HEK293 (cell line): ENCODE data around the gene HRNR.
A peak's percentile ranks its signal among the peaks of the same experiment; 100 is the strongest.

ENCODE experiments used
- CTCF ChIA-PET: fragments of 350-600 bp; formaldehyde crosslinking; extraction: SDS; loops from one replicate; lab custom pipeline; 2021; ENCODE audit warnings: antibody characterized with exemption; lab: Yijun Ruan, JAX
- POLR2A ChIA-PET: fragments of 300-600 bp; formaldehyde crosslinking; extraction: SDS; loops from one replicate; lab custom pipeline; 2020; ENCODE audit warnings: antibody characterized with exemption, inconsistent platforms; lab: Yijun Ruan, JAX
- H3K27ac ChIP-seq: fragments of 200-500 bp; sonication (Bioruptor generic); 2 replicates; pipeline ENCODE4 v1.5.1; 2014; ENCODE audit warnings: low read depth, low read length, control low read depth, inconsistent platforms; ENCODE audit errors: extremely low read depth
- H3K36me3 ChIP-seq, 2 experiments: fragments of 200-500 bp in 1 of 2; sonication (Bioruptor generic) in 1 of 2; 1 replicate in 1 of 2; 2 replicates in 1 of 2; pipeline ENCODE4 v1.5.1; 2014 to 2017; ENCODE audit warnings: inconsistent platforms in 2 of 2, low read length in 2 of 2; ENCODE audit not compliant: control insufficient read depth in 2 of 2, insufficient read depth in 1 of 2
- H3K4me1 ChIP-seq: fragments of 200-500 bp; sonication (Bioruptor generic); 2 replicates; pipeline ENCODE4 v1.5.1; 2014; ENCODE audit warnings: mild to moderate bottlenecking, low read length, inconsistent platforms; ENCODE audit not compliant: control insufficient read depth, insufficient read depth
- H3K4me3 ChIP-seq: 2 replicates; pipeline ENCODE4 v1.5.1; 2011; ENCODE audit warnings: low read depth, mild to moderate bottlenecking, control low read depth, low read length, moderate library complexity
- H3K9me3 ChIP-seq: fragments of 200-500 bp; sonication (Bioruptor generic); 2 replicates; pipeline ENCODE4 v1.5.1; 2014; ENCODE audit warnings: low read depth, low read length, inconsistent platforms; ENCODE audit not compliant: control insufficient read depth, insufficient read depth
- EGR2 ChIP-seq: fragments of 450-650 bp; formaldehyde crosslinking; IDR thresholded peaks from 2 replicates; pipeline ENCODE4 v1.5.1; 2016; ENCODE audit warnings: low read depth, missing biosample characterization, missing genetic modification characterization
- GLI2 ChIP-seq: fragments of 450-650 bp; formaldehyde crosslinking; IDR thresholded peaks from 2 replicates; pipeline ENCODE4; 2017; ENCODE audit warnings: missing biosample characterization, missing genetic modification characterization, low read depth, borderline replicate concordance
- GLIS1 ChIP-seq: fragments of 450-650 bp; formaldehyde crosslinking; IDR thresholded peaks from 2 replicates; pipeline ENCODE4 v1.5.1; 2016; ENCODE audit warnings: missing biosample characterization, missing genetic modification characterization
- KLF7 ChIP-seq: fragments of 450-650 bp; formaldehyde crosslinking; IDR thresholded peaks from 2 replicates; pipeline ENCODE4 v1.5.1; 2016; ENCODE audit warnings: missing biosample characterization, missing genetic modification characterization, borderline replicate concordance
- REPIN1 ChIP-seq: fragments of 450-650 bp; formaldehyde crosslinking; IDR thresholded peaks from 2 replicates; pipeline ENCODE4 v1.5.1; 2017; ENCODE audit warnings: missing biosample characterization, missing genetic modification characterization, low read depth
- SCRT1 ChIP-seq: fragments of 450-650 bp; formaldehyde crosslinking; IDR thresholded peaks from 2 replicates; pipeline ENCODE4 v1.5.1; 2016; ENCODE audit warnings: missing biosample characterization, missing genetic modification characterization, borderline replicate concordance
- SCRT2 ChIP-seq: fragments of 450-650 bp; formaldehyde crosslinking; IDR thresholded peaks from 2 replicates; pipeline ENCODE4 v1.5.1; 2016; ENCODE audit warnings: missing biosample characterization, missing genetic modification characterization
- ZBTB7A ChIP-seq: fragments of 450-650 bp; formaldehyde crosslinking; IDR thresholded peaks from 2 replicates; pipeline ENCODE4 v1.5.1; 2016; ENCODE audit warnings: low read depth, missing biosample characterization, missing genetic modification characterization
- ZFP37 ChIP-seq: fragments of 450-650 bp; formaldehyde crosslinking; IDR thresholded peaks from 2 replicates; pipeline ENCODE4 v1.5.1; 2016; ENCODE audit warnings: missing biosample characterization, missing genetic modification characterization
- ZNF16 ChIP-seq: fragments of 450-650 bp; formaldehyde crosslinking; IDR thresholded peaks from 2 replicates; pipeline ENCODE4 v1.5.1; 2016; ENCODE audit warnings: low read depth, missing biosample characterization, missing genetic modification characterization
- ZNF221 ChIP-seq: fragments of 450-650 bp; formaldehyde crosslinking; IDR thresholded peaks from 2 replicates; pipeline ENCODE4 v1.5.1; 2017; ENCODE audit warnings: missing biosample characterization, missing genetic modification characterization, borderline replicate concordance
- ZNF239 ChIP-seq: fragments of 450-650 bp; formaldehyde crosslinking; IDR thresholded peaks from 2 replicates; pipeline ENCODE4 v1.5.1; 2016; ENCODE audit warnings: missing biosample characterization, missing genetic modification characterization
- ZNF24 ChIP-seq: fragments of 450-650 bp; formaldehyde crosslinking; IDR thresholded peaks from 2 replicates; pipeline ENCODE4 v1.5.1; 2016; ENCODE audit warnings: missing biosample characterization, missing genetic modification characterization
- ZNF350 ChIP-seq: fragments of 450-650 bp; formaldehyde crosslinking; IDR thresholded peaks from 2 replicates; pipeline ENCODE4 v1.5.0; 2017; ENCODE audit warnings: missing biosample characterization, mild to moderate bottlenecking, missing genetic modification characterization
- ZNF37A ChIP-seq: fragments of 450-650 bp; IDR thresholded peaks from 2 replicates; pipeline ENCODE4 v1.5.1; 2018; ENCODE audit warnings: missing biosample characterization, missing genetic modification characterization
- ZNF394 ChIP-seq: fragments of 450-650 bp; formaldehyde crosslinking; IDR thresholded peaks from 2 replicates; pipeline ENCODE4 v1.5.1; 2016; ENCODE audit warnings: missing biosample characterization, missing genetic modification characterization, mild to moderate bottlenecking, moderate library complexity, borderline replicate concordance
- ZNF521 ChIP-seq: fragments of 450-650 bp; formaldehyde crosslinking; IDR thresholded peaks from 2 replicates; pipeline ENCODE4 v1.5.1; 2017; ENCODE audit warnings: missing biosample characterization, mild to moderate bottlenecking, missing genetic modification characterization
- ZNF623 ChIP-seq: fragments of 450-650 bp; formaldehyde crosslinking; IDR thresholded peaks from 2 replicates; pipeline ENCODE4 v1.5.1; 2016; ENCODE audit warnings: missing biosample characterization, missing genetic modification characterization
- ZNF654 ChIP-seq: fragments of 450-650 bp; formaldehyde crosslinking; IDR thresholded peaks from 2 replicates; pipeline ENCODE4 v1.5.1; 2016; ENCODE audit warnings: low read depth, missing biosample characterization, missing genetic modification characterization
- ZNF658 ChIP-seq: fragments of 450-650 bp; formaldehyde crosslinking; IDR thresholded peaks from 2 replicates; pipeline ENCODE4; 2016; ENCODE audit warnings: missing biosample characterization, missing genetic modification characterization
- ZNF664 ChIP-seq: fragments of 450-650 bp; formaldehyde crosslinking; IDR thresholded peaks from 2 replicates; pipeline ENCODE4 v1.5.1; 2016; ENCODE audit warnings: missing biosample characterization, missing genetic modification characterization
- ZNF792 ChIP-seq: fragments of 450-650 bp; formaldehyde crosslinking; IDR thresholded peaks from 2 replicates; pipeline ENCODE4 v1.5.1; 2016; ENCODE audit warnings: missing biosample characterization, missing genetic modification characterization
- ZSCAN23 ChIP-seq: fragments of 450-650 bp; formaldehyde crosslinking; IDR thresholded peaks from 2 replicates; pipeline ENCODE4 v1.5.1; 2016; ENCODE audit warnings: missing biosample characterization, missing genetic modification characterization
- ZXDB ChIP-seq: fragments of 450-650 bp; formaldehyde crosslinking; IDR thresholded peaks from 2 replicates; pipeline ENCODE4 v1.5.1; 2016; ENCODE audit warnings: missing biosample characterization, missing genetic modification characterization
- TF ChIP-seq, protein P1 (sequence below): fragments of 450-650 bp; formaldehyde crosslinking; IDR thresholded peaks from 2 replicates; pipeline ENCODE4 v1.5.1; 2016; ENCODE audit warnings: missing biosample characterization, missing genetic modification characterization
- TF ChIP-seq, protein P2 (sequence below): IDR thresholded peaks from 2 replicates; pipeline ENCODE4 v1.6.1; 2011; ENCODE audit warnings: mild to moderate bottlenecking, low read depth, low read length, borderline replicate concordance
- TF ChIP-seq, protein P3 (sequence below): fragments of 450-650 bp; formaldehyde crosslinking; IDR thresholded peaks from 2 replicates; pipeline ENCODE4 v1.5.1; 2016; ENCODE audit warnings: missing biosample characterization, missing genetic modification characterization
- TF ChIP-seq, protein P4 (sequence below): fragments of 450-650 bp; formaldehyde crosslinking; conservative IDR thresholded peaks from 2 replicates; pipeline ENCODE4 v1.5.1; 2016; ENCODE audit warnings: low read depth, missing biosample characterization, missing genetic modification characterization

Gene HRNR

DNA sequence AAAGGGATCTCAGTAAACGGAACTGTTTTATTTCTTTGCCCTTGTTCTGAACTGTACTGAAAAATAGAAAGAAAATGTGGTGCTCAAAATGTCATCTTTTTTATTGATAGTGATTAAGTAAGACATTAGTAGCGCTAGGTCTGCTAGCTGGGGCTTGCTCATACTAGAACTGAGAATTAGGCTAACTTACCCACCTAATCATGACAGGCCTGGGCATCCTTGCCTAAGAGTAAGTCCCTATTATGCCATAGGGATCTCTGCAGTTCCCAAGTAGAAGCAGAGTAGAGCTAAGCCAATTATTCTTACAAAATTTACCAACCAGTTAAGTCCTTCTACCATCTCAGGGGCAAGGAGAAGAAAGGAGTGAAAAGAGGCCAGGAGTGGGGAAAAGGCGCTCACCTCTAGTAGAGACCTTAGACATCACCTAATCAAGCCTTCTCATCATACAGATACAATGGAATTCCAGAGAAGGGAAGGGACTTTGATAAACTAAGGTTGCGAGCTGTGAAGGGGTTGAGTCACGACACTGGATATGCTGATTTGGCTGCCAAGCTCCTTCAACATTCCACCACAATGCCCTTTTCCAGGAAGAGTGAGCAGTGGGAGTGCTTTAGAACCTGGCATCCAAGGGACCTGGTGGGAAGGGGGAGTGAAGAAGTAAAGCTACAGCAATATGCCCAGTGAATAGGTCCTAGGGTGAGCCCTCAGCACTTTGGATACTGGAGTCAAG, 37.3 kb downstream of the HRNR start:
- H3K36me3 ChIP-seq = no peaks in the 10 kb centered on the region
- CTCF ChIA-PET = interaction anchor here (0.6 to 9.0 kb wide), 31 partner anchors 10 to 491 kb away, joined by 3 to 223 read pairs (median 4); partner anchors contain the start of gene TCHH
- no peak overlapping the region for H3K27ac ChIP-seq
- H3K4me3 ChIP-seq = no peak overlapping the region
- POLR2A ChIA-PET = no interaction called here
- no peaks in the 10 kb centered on the region for H3K9me3 ChIP-seq
- TF ChIP-seq, protein P1, sequence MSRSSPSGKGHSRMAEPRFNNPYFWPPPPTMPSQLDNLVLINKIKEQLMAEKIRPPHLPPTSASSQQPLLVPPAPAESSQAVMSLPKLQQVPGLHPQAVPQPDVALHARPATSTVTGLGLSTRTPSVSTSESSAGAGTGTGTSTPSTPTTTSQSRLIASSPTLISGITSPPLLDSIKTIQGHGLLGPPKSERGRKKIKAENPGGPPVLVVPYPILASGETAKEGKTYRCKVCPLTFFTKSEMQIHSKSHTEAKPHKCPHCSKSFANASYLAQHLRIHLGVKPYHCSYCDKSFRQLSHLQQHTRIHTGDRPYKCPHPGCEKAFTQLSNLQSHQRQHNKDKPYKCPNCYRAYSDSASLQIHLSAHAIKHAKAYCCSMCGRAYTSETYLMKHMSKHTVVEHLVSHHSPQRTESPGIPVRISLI (tag by site-specific recombination) = no peak
- TF ChIP-seq ZNF658 (tag by site-specific recombination) = no peak
- TF ChIP-seq, protein P2, sequence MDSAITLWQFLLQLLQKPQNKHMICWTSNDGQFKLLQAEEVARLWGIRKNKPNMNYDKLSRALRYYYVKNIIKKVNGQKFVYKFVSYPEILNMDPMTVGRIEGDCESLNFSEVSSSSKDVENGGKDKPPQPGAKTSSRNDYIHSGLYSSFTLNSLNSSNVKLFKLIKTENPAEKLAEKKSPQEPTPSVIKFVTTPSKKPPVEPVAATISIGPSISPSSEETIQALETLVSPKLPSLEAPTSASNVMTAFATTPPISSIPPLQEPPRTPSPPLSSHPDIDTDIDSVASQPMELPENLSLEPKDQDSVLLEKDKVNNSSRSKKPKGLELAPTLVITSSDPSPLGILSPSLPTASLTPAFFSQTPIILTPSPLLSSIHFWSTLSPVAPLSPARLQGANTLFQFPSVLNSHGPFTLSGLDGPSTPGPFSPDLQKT = no peak
- TF ChIP-seq ZNF24 = no peak
- TF ChIP-seq ZNF792 (tag by site-specific recombination) = no peak
- TF ChIP-seq ZNF350 (tag by site-specific recombination) = no peak
- TF ChIP-seq, protein P3, sequence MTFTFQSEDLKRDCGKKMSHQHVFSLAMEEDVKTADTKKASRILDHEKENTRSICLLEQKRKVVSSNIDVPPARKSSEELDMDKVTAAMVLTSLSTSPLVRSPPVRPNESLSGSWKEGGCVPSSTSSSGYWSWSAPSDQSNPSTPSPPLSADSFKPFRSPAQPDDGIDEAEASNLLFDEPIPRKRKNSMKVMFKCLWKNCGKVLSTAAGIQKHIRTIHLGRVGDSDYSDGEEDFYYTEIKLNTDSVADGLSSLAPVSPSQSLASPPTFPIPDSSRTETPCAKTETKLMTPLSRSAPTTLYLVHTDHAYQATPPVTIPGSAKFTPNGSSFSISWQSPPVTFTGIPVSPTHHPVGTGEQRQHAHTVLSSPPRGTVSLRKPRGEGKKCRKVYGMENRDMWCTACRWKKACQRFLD (tag by site-specific recombination) = no peak
- TF ChIP-seq EGR2 (tag by site-specific recombination) = no peak
- no peak for TF ChIP-seq GLI2 (tag by site-specific recombination)
- TF ChIP-seq ZBTB7A = no peak
- TF ChIP-seq, all 188 proteins: peak for 0
- no peaks in the 10 kb centered on the region for H3K4me1 ChIP-seq

DNA sequence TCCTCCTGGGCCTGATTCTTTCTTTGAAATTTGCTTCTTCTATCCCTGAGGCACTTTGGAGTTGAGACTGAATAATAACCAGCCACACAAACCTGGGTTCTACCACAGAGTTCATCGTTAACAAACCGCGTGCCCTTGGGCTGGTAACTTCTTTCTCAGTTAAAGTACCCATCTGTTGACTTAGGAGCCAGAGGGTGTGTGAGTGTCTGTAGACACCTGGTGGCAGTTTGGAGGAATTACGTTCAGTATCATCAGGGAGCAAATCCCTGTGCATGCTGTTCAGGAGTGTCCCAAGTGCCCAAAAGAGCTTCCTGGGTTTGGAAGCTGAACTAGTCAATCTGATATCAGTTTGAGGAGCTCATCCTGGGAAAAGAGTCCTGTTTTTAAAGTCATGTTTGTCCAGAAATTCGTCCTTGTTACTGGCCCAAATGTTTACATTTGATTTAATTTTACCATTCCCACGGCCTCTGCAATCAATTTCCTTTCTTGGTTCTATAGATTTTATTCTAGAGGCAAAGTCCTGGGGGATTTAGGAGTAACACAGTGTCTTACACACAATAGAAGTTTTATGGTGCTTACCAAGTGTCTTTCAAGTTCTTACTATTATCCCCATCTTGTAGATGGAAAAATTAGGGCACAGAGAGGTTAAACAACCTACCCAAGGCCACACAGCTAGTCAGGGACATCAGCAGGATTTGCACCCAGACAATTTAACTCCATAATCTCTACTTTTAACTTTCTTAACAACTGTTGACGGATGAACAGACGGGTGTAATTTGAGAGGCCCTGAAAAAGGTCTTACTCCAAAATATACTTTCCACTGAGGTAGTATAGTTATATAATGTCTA, 38.2 kb downstream of the HRNR start:
- H3K36me3 ChIP-seq = no peaks in the 10 kb centered on the region
- H3K27ac ChIP-seq = no peak overlapping the region
- CTCF ChIA-PET = interaction anchor here (0.6 to 9.0 kb wide), 42 partner anchors 10 to 492 kb away, joined by 3 to 223 read pairs (median 4); partner anchors contain the start of gene TCHH
- H3K4me3 ChIP-seq = no peak overlapping the region
- H3K4me1 ChIP-seq = no peaks in the 10 kb centered on the region
- POLR2A ChIA-PET = no interaction called here
- H3K9me3 ChIP-seq = no peaks in the 10 kb centered on the region
- TF ChIP-seq ZNF394 (tag by site-specific recombination) = no peak
- TF ChIP-seq ZNF16 (tag by site-specific recombination) = no peak
- no peak for TF ChIP-seq ZNF221
- no peak for TF ChIP-seq REPIN1 (tag by site-specific recombination)
- TF ChIP-seq KLF7 (tag by site-specific recombination) = no peak
- TF ChIP-seq ZNF239 (tag by site-specific recombination) = no peak
- no peak for TF ChIP-seq ZFP37
- TF ChIP-seq, protein P4, sequence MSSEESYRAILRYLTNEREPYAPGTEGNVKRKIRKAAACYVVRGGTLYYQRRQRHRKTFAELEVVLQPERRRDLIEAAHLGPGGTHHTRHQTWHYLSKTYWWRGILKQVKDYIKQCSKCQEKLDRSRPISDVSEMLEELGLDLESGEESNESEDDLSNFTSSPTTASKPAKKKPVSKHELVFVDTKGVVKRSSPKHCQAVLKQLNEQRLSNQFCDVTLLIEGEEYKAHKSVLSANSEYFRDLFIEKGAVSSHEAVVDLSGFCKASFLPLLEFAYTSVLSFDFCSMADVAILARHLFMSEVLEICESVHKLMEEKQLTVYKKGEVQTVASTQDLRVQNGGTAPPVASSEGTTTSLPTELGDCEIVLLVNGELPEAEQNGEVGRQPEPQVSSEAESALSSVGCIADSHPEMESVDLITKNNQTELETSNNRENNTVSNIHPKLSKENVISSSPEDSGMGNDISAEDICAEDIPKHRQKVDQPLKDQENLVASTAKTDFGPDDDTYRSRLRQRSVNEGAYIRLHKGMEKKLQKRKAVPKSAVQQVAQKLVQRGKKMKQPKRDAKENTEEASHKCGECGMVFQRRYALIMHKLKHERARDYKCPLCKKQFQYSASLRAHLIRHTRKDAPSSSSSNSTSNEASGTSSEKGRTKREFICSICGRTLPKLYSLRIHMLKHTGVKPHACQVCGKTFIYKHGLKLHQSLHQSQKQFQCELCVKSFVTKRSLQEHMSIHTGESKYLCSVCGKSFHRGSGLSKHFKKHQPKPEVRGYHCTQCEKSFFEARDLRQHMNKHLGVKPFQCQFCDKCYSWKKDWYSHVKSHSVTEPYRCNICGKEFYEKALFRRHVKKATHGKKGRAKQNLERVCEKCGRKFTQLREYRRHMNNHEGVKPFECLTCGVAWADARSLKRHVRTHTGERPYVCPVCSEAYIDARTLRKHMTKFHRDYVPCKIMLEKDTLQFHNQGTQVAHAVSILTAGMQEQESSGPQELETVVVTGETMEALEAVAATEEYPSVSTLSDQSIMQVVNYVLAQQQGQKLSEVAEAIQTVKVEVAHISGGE = no peak
- peak; percentile 97 for TF ChIP-seq SCRT2 (tag by site-specific recombination)
- peak; percentile 38; the same call in 1 of the 2 replicates for TF ChIP-seq ZNF664 (tag by site-specific recombination)
- TF ChIP-seq ZXDB (tag by site-specific recombination) = no peak
- no peak for TF ChIP-seq GLIS1 (tag by site-specific recombination)
- TF ChIP-seq ZSCAN23 (tag by site-specific recombination) = no peak
- no peak for TF ChIP-seq ZNF37A (tag by site-specific recombination)
- peak; percentile 70 for TF ChIP-seq ZNF654 (tag by site-specific recombination)
- peak; percentile 77; the same call in 1 of the 2 replicates for TF ChIP-seq SCRT1 (tag by site-specific recombination)
- no peak for TF ChIP-seq ZNF623 (tag by site-specific recombination)
- no peak for TF ChIP-seq ZNF521 (tag by site-specific recombination)
